ENCODE data around the gene BTNL2. TPM values are rescaled to one million over a fixed set of nuclear protein-coding genes. Genes with fewer than 3 reads are reported as not detected.

The BTNL2 gene
- total and polyA plus RNA-seq, 2 experiments from 2014 or later = not detected

- no peaks in the 10 kb centered on the region for H3K79me2 ChIP-seq (ENCODE audit: insufficient read depth)
- no peak overlapping the region for H3K4me2 ChIP-seq (ENCODE audit: unreplicated experiment)
- peaks cover 46% of the 10 kb centered on the region for H3K27me3 ChIP-seq (replicated peaks; ENCODE audit: insufficient read depth)
- H3K27ac ChIP-seq = no peak overlapping the region
- WGBS, 2 experiments (ENCODE audit: low coverage in 1 of 2, low lambda C conversion rate in 2 of 2, missing lambda C conversion rate in 2 of 2) = 9 to 11% methylated on average over 1 of the region's 1 CpG
- TF ChIP-seq EZH2 (IDR thresholded peaks at IDR 0.05; ENCODE audit: insufficient read depth, poor library complexity, severe bottlenecking) (no peak), EZH2phosphoT487 (IDR thresholded peaks at IDR 0.05; ENCODE audit: insufficient read depth, low read depth) (no peak)
- H3K9me2 ChIP-seq (ENCODE audit: insufficient read depth) = no peaks in the 10 kb centered on the region
- H3K4me1 ChIP-seq (ENCODE audit: insufficient read depth) = no peaks in the 10 kb centered on the region
- no peak overlapping the region for H3K4me3 ChIP-seq
- no peak for DNase-seq
- no peak overlapping the region for H3K9ac ChIP-seq
- H4K20me1 ChIP-seq (ENCODE audit: insufficient read depth) = no peaks in the 10 kb centered on the region
- H3F3A ChIP-seq (ENCODE audit: insufficient read depth) = no peaks in the 10 kb centered on the region
- no peaks in the 10 kb centered on the region for H3K36me3 ChIP-seq (ENCODE audit: low read depth)
- in situ Hi-C loops (cut with MboI) = loop anchor here (25.0 kb wide), 1 partner anchor 168 kb away; no protein-coding TSS in a partner anchor
- no peak overlapping the region for H2AFZ ChIP-seq
- H3K9me3 ChIP-seq (ENCODE audit: low read depth) = no peaks in the 10 kb centered on the region
Measured at GRCh38 chr6:32405656-32406055, 1.3 kb downstream of the BTNL2 start.

- no peaks in the 10 kb centered on the region for H3K79me2 ChIP-seq (ENCODE audit: insufficient read depth)
- H3F3A ChIP-seq (ENCODE audit: insufficient read depth) = no peaks in the 10 kb centered on the region
- 23 to 30% methylated on average over 8 of the region's 8 CpGs for WGBS, 2 experiments (ENCODE audit: low coverage in 1 of 2, low lambda C conversion rate in 2 of 2, missing lambda C conversion rate in 2 of 2)
- DNase-seq = no peak
- no peaks in the 10 kb centered on the region for H3K4me1 ChIP-seq (ENCODE audit: insufficient read depth)
- no peak overlapping the region for H3K4me3 ChIP-seq
- TF ChIP-seq EZH2phosphoT487 (IDR thresholded peaks at IDR 0.05; ENCODE audit: insufficient read depth, low read depth) (no peak), EZH2 (IDR thresholded peaks at IDR 0.05; ENCODE audit: insufficient read depth, poor library complexity, severe bottlenecking) (no peak)
- no peaks in the 10 kb centered on the region for H4K20me1 ChIP-seq (ENCODE audit: insufficient read depth)
- peaks cover 46% of the 10 kb centered on the region for H3K27me3 ChIP-seq (replicated peaks; ENCODE audit: insufficient read depth)
- H3K9ac ChIP-seq = no peak overlapping the region
- no peaks in the 10 kb centered on the region for H3K36me3 ChIP-seq (ENCODE audit: low read depth)
- no peak overlapping the region for H2AFZ ChIP-seq
- H3K4me2 ChIP-seq (ENCODE audit: unreplicated experiment) = no peak overlapping the region
- H3K27ac ChIP-seq = no peak overlapping the region
- H3K9me3 ChIP-seq (ENCODE audit: low read depth) = no peaks in the 10 kb centered on the region
- no peaks in the 10 kb centered on the region for H3K9me2 ChIP-seq (ENCODE audit: insufficient read depth)
- in situ Hi-C loops (cut with MboI) = loop anchor here (25.0 kb wide), 1 partner anchor 166 kb away; no protein-coding TSS in a partner anchor
Measured at GRCh38 chr6:32402812-32403211, 4.2 kb downstream of the BTNL2 start.

GRCh38 chr6:32401284-32401963 lies 5.6 kb downstream of the BTNL2 start:
- H3K9ac ChIP-seq = no peak overlapping the region
- H3K9me3 ChIP-seq (ENCODE audit: low read depth) = no peaks in the 10 kb centered on the region
- H3K4me3 ChIP-seq = no peak overlapping the region
- H3K36me3 ChIP-seq (ENCODE audit: low read depth) = no peaks in the 10 kb centered on the region
- H3K4me2 ChIP-seq (ENCODE audit: unreplicated experiment) = no peak overlapping the region
- peaks cover 36% of the 10 kb centered on the region for H3K27me3 ChIP-seq (replicated peaks; ENCODE audit: insufficient read depth)
- no peaks in the 10 kb centered on the region for H3K79me2 ChIP-seq (ENCODE audit: insufficient read depth)
- H3K4me1 ChIP-seq (ENCODE audit: insufficient read depth) = no peaks in the 10 kb centered on the region
- 13 to 21% methylated on average over 4 of the region's 4 CpGs for WGBS, 2 experiments (ENCODE audit: low coverage in 1 of 2, low lambda C conversion rate in 2 of 2, missing lambda C conversion rate in 2 of 2)
- no peaks in the 10 kb centered on the region for H3K9me2 ChIP-seq (ENCODE audit: insufficient read depth)
- in situ Hi-C loops (cut with MboI) = loop anchor here (25.0 kb wide), 1 partner anchor 164 kb away; no protein-coding TSS in a partner anchor
- no peak for TF ChIP-seq EZH2phosphoT487 (IDR thresholded peaks at IDR 0.05; ENCODE audit: insufficient read depth, low read depth)
- TF ChIP-seq EZH2 (IDR thresholded peaks at IDR 0.05; ENCODE audit: insufficient read depth, poor library complexity, severe bottlenecking) = no peak
- H2AFZ ChIP-seq = no peak overlapping the region
- no peak for DNase-seq
- no peaks in the 10 kb centered on the region for H3F3A ChIP-seq (ENCODE audit: insufficient read depth)
- no peaks in the 10 kb centered on the region for H4K20me1 ChIP-seq (ENCODE audit: insufficient read depth)
- H3K27ac ChIP-seq = no peak overlapping the region

- in situ Hi-C loops (cut with MboI) = no loop called here
Measured at GRCh38 chr6:32397252-32397920, 9.6 kb downstream of the BTNL2 start.

More at GRCh38 chr6:32397252-32397920, 9.6 kb downstream of the BTNL2 start:
- Histone ChIP-seq H3K4me2 (ENCODE audit: unreplicated experiment) (no peak overlapping the region), H3F3A (ENCODE audit: insufficient read depth) (no peaks in the 10 kb centered on the region), H3K9me2 (ENCODE audit: insufficient read depth) (no peaks in the 10 kb centered on the region), H3K4me3 (no peak overlapping the region), H3K79me2 (ENCODE audit: insufficient read depth) (no peaks in the 10 kb centered on the region), H3K9ac (no peak overlapping the region), H3K27ac (no peak overlapping the region), H3K36me3 (ENCODE audit: low read depth) (no peaks in the 10 kb centered on the region), H3K27me3 (replicated peaks; ENCODE audit: insufficient read depth) (0 out of 2 replicates have a peak, but pooled peaks cover 8% of the 10 kb centered on the region), H3K9me3 (ENCODE audit: low read depth) (no peaks in the 10 kb centered on the region), H2AFZ (no peak overlapping the region), H4K20me1 (ENCODE audit: insufficient read depth) (no peaks in the 10 kb centered on the region), H3K4me1 (ENCODE audit: insufficient read depth) (no peaks in the 10 kb centered on the region)
- 37 to 38% methylated on average over 7 of the region's 7 CpGs for WGBS, 2 experiments (ENCODE audit: low coverage in 1 of 2, low lambda C conversion rate in 2 of 2, missing lambda C conversion rate in 2 of 2)
- peak; percentile 26 for DNase-seq
- TF ChIP-seq EZH2phosphoT487 (IDR thresholded peaks at IDR 0.05; ENCODE audit: insufficient read depth, low read depth) (no peak), EZH2 (IDR thresholded peaks at IDR 0.05; ENCODE audit: insufficient read depth, poor library complexity, severe bottlenecking) (no peak)

All from GM23248 (cell line).